CD4-positive, alpha-beta T cell treated with Interleukin-4 for 4 hours (primary cell): ENCODE measurements around the gene SCYGR3.
"Not testable (repeated sequence)": the region's sequence is repeated elsewhere in the genome, so short reads cannot be mapped to it uniquely, and the experiment has no call there.

Experiments used
- DNase-seq: peaks from one replicate; pipeline ENCODE4 v3.0.0-alpha.2; 2020

Gene SCYGR3

DNA sequence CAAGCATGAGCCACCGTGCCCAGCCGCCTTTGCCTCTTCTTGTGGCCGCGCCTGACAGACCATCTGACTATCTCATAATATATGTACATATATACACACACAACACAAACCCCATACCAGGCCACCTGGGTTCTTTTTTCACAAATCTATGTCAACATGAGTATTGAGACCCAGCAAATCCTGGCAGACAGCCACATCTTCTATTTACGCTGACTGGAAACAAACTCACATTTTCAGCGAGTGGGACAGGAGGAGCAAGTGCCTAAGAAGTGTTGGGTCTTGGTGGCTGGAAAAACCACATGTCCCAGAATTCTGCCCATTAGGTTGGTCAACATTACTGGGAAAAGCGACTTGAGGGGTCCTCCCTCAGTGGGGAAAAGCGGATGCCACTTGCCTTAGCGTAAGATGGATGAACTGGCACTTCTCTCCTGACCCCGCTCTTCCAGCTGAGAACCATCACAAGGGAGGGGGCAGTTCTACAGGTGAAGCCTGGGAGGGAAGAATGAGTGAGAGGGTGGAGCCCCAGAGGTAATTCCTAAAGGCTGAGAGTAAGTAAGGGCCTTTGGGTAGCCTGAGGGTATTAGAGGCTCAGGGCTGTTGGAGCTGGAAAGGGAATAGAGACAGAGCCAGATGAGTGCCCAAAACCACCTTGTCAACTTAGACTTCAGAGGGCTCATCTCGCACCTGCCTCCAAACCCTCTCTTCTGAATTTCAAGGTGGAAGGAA, 1.9 kb downstream of the SCYGR3 start:
- DNase-seq, result no peak

DNA sequence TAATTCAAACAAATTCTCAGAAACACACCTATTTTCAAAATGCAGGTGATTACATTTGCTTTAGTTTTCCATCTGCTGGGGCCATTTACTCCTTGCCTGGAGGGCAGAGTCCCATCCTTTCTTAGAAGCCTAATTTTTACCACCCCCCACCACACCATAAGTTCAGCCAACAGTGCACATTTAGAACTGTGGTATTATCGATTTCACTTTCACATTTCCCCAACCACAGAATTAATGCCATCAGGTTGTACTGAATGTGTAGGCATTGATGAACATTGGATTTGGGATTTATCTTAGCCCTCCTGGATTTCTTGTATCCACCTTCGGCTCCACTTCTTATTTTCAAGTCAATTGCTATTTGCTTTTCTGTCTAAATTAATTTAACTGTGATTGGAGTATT, 4.5 kb downstream of the SCYGR3 start:
- DNase-seq, result no peak

- DNase-seq, result peak; percentile 13
Measured at GRCh38 chr2:227608561-227609338, 5.9 kb downstream of the SCYGR3 start.

DNA sequence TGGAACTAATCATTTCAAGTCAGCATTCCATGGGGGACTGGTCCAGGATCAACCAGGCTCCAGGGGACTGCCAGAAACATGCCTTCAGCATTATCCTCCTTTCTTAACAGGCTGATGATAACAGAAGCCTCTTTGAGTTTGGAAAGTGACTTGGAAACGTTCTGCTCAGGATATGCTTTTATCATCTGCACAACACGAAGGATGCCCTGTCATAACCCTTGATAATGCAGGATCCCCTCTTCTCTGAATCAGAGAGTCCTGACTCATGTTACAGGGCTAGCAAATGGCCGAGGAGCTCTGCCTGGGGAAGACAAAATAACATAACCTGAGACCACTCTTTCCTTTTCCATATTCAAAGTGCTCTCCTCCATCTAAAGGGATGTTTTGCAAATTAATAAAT, 6.7 kb downstream of the SCYGR3 start:
- DNase-seq, result no peak

- DNase-seq, result no peak
Measured at GRCh38 chr2:227606476-227606875, 8.2 kb downstream of the SCYGR3 start.

- no peak for DNase-seq
Measured at GRCh38 chr2:227602358-227602757, 12.3 kb downstream of the SCYGR3 start.

GRCh38 chr2:227598835-227599503, 15.7 kb downstream of the SCYGR3 start, which contains the start of gene SCYGR2:
SCYGR2 (plus strand) TSS chr2:227598893; CDS start chr2:227598893, 0 bp downstream.
- DNase-seq, result not testable (repeated sequence)

- no peak for DNase-seq
Measured at GRCh38 chr2:227597998-227598397, 16.6 kb downstream of the SCYGR3 start.

DNA sequence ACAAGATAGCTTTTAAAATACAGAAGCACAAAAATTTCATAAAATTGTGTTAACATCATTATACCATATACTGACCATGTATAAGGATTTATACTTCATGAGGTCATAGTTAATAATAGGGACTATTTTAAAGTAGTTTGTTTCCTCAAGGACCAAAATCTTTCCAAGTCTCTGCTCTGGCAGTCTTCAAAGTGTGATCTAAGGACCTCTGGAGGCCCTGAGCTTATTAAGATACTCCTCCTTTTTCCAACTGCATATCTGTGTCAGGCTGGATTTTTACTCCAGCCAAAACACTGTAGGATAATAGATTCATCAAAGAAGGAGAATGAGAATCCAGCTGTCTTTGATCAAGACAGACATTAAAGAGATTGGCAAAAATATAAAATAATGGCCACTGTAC, 17.6 kb downstream of the SCYGR3 start:
- DNase-seq, result no peak

DNA sequence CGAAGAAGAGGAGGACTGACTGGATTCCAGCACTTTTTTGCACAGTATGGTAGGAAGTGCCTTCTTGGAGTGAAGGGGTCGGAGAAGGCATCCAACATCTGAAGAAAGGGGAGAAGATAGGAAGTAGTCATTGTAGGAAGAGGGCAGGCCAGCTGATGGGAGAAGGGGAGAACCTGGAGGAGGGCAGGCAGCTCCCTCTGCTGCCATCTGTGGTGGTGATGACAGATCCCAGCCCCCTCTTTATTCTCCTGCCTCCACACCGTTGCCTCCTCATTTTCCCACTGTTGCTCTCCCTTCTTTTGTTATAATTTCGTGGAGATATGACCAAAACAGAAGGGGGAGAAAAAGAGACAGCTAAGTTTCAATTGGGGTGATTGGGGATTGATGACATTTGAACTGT, 18.8 kb downstream of the SCYGR3 start:
- DNase-seq, result no peak

DNA sequence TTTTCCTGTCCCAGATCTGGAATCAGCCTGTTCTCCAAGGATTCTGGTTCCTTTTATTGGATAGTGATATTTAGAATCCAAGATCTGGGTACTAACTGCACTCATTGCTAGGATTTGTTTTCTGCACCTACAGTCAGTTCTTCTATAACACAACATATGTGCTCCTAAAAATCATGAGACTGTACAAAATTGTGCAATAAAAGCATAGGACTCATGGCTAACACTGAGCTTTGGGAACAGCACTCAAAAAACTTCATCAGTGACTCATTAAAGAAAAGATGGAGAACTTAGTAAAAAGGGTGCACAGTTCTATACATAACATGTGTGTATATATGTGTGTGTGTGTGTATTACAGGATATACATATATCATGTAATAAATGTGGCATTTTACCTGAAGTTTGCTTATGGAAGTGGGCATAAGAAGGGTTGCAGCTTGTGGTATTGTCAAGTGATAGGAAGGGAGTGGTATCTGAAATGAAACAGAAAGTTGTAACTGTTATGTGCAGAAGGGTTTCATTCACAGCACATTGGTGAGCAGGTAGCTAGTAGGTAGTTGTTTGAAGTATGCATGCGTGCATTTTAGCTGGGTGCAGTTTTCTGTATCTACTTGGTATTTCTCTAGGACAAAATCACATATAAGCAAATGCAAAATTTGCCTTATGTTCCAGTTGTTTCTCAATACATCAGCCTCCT, 21.8 kb downstream of the SCYGR3 start:
- DNase-seq, result no peak

DNA sequence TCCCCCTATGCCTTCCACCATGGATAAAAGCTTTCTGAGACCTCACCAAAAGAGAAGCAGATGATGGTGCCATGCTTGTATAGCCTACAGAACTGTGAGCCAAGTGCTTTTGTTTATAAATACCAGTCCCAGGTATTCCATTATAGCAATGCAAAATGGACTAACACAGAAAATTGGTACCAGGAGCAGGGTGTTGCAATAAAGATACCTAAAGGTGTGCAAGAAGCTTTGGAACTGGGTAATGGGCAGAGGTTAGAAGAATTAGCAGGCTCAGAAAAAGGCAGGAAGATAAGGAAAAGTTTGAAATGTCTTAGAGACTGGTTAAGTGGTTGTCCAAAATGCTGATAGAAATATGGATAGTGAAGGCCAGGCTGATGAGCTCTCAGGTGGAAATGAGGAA, 32.3 kb downstream of the SCYGR3 start:
- no peak for DNase-seq

GRCh38 chr2:227579791-227580190, 34.8 kb downstream of the SCYGR3 start:
- DNase-seq, result no peak

DNA sequence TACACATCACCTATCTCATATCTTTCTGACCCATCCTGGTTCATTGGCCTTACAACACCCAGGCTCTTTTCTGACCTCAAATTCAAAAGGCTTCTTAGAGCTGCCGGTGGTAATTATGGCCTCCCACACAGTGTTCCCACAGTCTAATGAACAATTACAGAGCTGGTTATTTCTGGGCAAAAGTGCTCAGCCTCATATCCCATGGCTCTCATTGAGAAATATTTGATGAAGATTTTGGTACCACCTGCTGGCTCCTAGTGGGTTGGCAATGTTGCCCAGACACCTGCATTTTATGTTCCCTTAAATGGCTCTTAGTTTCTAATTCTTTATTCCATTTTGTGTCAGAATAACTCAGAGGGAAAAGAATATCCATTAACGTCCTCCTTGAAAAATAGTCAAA, 36.0 kb downstream of the SCYGR3 start:
- DNase-seq, result no peak

- DNase-seq, result no peak
Measured at GRCh38 chr2:227577555-227577954, 37.1 kb downstream of the SCYGR3 start.

GRCh38 chr2:227576812-227577211, 37.8 kb downstream of the SCYGR3 start:
- no peak for DNase-seq

- no peak for DNase-seq
Measured at GRCh38 chr2:227576110-227576509, 38.5 kb downstream of the SCYGR3 start.

DNA sequence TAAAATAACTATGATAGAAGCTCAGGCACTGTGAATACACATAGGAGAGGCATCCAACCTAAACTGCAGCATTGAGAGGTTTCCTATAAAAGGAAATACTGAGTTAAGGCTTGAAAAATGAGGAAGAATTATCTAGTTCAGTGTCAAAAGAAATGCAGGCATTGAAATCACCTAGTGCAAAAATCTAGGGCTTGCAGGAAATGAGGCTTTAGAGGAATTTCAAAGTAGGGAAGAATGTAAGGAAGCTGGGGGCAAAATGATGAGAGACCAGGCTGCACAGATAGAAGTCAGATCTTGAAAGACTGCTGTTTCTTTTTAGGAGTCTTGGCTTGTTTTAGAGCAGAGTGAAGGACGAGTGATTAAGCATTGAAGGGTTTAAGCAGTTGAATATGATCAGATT, 44.0 kb downstream of the SCYGR3 start:
- DNase-seq, result no peak

DNA sequence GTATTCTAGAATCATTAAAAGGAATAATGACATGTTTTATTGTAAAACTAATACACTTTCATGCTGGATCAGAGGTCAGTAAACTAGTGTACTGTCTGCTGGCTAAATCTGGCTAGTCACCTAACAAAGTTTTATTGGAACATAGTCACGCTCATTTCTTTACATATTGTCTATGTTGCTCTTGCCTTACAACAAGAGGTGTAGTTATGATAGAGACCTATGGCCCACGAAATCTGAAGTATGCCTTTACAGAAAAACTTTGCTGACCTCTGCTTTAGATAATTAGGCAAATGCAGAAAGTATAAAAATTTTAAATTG, 45.8 kb downstream of the SCYGR3 start:
- no peak for DNase-seq

GRCh38 chr2:227566012-227566411, 48.6 kb downstream of the SCYGR3 start:
- no peak for DNase-seq

DNA sequence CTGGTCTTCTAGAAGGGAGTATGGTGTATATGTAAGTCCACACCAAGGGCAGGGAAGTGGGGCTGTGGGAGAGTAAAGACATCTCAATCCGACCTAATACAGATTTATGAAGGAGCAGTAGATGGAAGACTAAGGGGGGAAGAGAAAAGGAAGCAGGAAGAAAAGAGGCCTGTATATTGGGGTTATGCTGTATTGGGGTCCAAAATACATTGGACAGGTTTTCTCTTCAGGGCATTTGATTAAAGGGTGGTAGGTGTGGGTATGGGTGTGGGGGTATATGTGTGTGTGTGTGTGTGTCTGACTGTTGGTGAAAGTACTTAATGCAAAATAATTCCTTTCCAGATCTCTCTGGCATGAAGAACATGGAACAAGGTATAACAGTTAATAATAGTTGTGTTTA, 49.6 kb downstream of the SCYGR3 start:
- no peak for DNase-seq
